GM06990 (cell line): ENCODE results near the gene TMEM184C.

Source experiments
- DNase-seq: peaks from one replicate; pipeline ENCODE4 v3.0.0-alpha.2; 2011; ENCODE audit not compliant: insufficient read length; ENCODE audit errors: extremely low read depth
- H3K27me3 ChIP-seq: replicated peaks from 2 replicates; pipeline ENCODE4 v1.6.0; 2011; ENCODE audit warnings: low read length; ENCODE audit not compliant: control insufficient read depth, insufficient read depth
- H3K36me3 ChIP-seq: 2 replicates; pipeline ENCODE4 v1.5.1; 2011; ENCODE audit warnings: low read length; ENCODE audit not compliant: control insufficient read depth, insufficient read depth
- H3K4me3 ChIP-seq: replicated peaks from 2 replicates; pipeline ENCODE4 v1.5.1; 2011; ENCODE audit warnings: low read depth, mild to moderate bottlenecking, control low read depth, low read length
- TF ChIP-seq, protein P1 (sequence below): IDR thresholded peaks from 2 replicates; pipeline ENCODE4 v1.5.1; 2011; ENCODE audit warnings: low read length, control low read depth, mild to moderate bottlenecking, inconsistent platforms; ENCODE audit not compliant: insufficient read depth, poor library complexity, severe bottlenecking

TMEM184C gene

DNA sequence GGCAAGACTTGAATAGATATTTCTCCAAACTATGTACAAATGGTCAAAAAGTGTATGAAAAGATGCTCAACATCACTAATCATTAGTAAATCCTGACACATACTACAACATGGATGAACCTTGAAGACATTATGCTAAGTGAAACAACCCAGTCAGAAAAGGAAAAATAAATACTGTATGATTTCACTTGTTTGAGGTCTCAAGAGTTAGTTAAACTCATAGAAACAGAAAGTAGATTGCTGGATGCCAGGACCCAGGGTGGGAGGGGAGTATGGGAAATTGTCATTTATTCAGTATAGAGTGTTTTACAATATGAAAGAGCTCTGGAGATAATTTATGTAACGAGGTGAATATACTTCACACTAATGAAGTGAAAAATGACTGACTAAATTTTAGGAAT, 34.4 kb downstream of the TMEM184C start:
- Histone ChIP-seq H3K36me3 (peaks cover 1% of the 10 kb centered on the region; the same call in 1 of the 2 replicates), H3K27me3 (no peaks in the 10 kb centered on the region), H3K4me3 (no peak overlapping the region)
- no peak for DNase-seq
- TF ChIP-seq, protein P1, sequence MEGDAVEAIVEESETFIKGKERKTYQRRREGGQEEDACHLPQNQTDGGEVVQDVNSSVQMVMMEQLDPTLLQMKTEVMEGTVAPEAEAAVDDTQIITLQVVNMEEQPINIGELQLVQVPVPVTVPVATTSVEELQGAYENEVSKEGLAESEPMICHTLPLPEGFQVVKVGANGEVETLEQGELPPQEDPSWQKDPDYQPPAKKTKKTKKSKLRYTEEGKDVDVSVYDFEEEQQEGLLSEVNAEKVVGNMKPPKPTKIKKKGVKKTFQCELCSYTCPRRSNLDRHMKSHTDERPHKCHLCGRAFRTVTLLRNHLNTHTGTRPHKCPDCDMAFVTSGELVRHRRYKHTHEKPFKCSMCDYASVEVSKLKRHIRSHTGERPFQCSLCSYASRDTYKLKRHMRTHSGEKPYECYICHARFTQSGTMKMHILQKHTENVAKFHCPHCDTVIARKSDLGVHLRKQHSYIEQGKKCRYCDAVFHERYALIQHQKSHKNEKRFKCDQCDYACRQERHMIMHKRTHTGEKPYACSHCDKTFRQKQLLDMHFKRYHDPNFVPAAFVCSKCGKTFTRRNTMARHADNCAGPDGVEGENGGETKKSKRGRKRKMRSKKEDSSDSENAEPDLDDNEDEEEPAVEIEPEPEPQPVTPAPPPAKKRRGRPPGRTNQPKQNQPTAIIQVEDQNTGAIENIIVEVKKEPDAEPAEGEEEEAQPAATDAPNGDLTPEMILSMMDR: no peak

DNA sequence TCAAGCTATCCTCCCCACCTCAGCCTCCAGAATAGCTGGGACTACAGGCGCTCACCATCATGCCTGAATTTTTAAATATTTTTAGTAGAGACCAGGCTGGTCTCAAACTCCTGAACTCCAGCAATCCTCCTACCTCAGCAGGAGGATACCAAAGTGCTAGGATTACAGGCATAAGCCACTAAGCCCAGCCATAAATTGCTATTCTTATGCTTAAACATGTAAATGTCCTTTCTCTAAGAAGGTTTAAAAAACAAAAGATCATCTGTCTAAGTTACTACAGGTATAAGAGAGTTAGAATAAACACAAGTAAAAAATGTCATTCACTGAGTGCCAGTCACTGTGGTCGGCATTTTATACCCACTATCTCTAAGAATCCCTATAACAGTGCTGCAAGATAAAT, 38.4 kb downstream of the TMEM184C start:
- no peak for DNase-seq
- Histone ChIP-seq H3K27me3 (no peaks in the 10 kb centered on the region), H3K4me3 (no peak overlapping the region), H3K36me3 (peaks cover 1% of the 10 kb centered on the region)
- TF ChIP-seq, protein P1: no peak

DNA sequence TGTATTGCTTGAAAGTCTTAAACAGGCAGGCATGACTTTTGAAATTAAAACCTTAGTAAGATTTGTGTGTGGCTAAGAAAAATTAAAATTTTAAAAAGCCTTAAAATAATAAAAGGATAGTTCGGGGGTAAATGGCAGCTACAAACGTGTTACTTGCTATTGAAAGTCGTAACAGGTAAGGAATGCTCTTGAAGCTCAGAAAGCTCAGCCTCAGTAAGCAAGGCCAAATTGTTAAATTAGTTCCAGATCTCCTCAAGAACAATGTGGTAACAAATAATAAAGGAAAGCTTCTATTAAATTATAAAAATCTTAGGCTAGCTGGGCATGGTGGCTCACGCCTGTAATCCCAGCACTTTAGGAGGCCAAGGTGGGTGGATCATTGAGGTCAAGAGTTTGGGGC, 41.3 kb downstream of the TMEM184C start:
- Histone ChIP-seq H3K27me3 (no peaks in the 10 kb centered on the region), H3K4me3 (no peak overlapping the region), H3K36me3 (no peaks in the 10 kb centered on the region; the same call in none of the 2 replicates)
- TF ChIP-seq, protein P1: no peak
- no peak for DNase-seq

DNA sequence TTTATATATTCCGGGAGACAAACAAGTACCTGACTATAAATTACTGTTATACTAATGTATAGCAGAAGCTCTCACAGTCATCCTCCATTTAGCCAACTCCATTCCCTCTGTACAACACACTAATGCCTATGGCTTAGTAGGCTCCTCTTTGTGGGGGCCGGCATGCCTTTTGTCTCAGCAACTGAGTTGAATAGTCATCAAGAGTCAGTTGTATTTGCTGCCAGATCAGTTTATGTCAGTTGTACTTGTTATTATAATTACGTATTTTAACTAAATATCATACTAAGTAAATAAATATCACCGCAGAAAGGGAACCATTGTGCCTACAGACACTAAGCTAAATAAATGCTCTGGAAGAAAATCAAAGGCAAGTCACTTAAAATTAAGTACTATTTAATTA, 56.9 kb downstream of the TMEM184C start:
- H3K4me3 ChIP-seq: no peak overlapping the region
- no peak for DNase-seq
- H3K27me3 ChIP-seq: no peaks in the 10 kb centered on the region
- peaks cover 6% of the 10 kb centered on the region for H3K36me3 ChIP-seq
- TF ChIP-seq, protein P1: no peak

DNA sequence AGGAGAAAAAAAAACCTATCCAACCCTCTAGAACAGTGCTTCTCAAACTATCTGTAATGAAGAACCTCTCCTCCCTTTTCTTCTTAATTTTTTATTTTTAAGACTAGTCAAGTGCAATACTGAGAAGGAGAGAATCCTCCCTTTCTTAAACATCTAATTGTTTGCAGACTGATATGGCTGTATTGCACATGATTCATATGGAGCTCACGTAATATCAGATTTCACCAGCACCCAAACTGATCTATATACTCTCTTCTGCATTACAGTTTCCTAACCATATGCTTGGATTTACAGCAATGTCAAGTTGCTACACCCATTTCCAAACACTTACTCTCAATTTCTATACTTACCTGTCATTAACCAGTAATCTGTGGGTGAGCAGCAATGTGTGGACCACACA, 57.3 kb downstream of the TMEM184C start:
- H3K4me3 ChIP-seq: no peak overlapping the region
- TF ChIP-seq, protein P1: no peak
- H3K27me3 ChIP-seq: no peaks in the 10 kb centered on the region
- H3K36me3 ChIP-seq: peaks cover 6% of the 10 kb centered on the region
- DNase-seq: no peak

DNA sequence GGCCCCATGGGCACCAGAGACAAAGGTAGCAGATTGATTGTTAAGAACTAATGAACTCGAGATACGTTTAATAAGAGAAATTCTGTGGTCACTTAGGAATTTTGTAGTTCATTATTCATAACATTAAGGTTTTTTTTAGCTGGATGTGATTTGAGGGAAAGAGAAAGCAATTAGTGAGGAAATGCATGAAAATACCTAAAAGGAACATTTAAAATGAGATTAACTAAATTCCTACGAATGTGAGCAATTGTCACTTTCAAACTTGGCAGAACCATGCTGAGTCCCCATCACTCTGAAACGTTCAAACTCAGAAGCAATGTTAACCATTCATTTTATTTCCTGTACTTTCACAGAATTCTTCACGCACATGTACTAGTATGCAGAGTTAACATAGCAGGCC, 60.9 kb downstream of the TMEM184C start:
- Histone ChIP-seq H3K36me3 (peaks cover 6% of the 10 kb centered on the region), H3K4me3 (no peak overlapping the region)
- TF ChIP-seq, protein P1: no peak

More for the DNA sequence above, 60.9 kb downstream of the TMEM184C start:
- no peaks in the 10 kb centered on the region for H3K27me3 ChIP-seq
- DNase-seq: no peak
